Transverse colon (tissue), 4 donors: ENCODE data around the gene PPP4R2. TPM values are rescaled to one million over a fixed set of nuclear protein-coding genes. Genes with fewer than 3 reads are reported as not detected.

Experiments
- DNase-seq: peaks from one replicate; pipeline ENCODE4 v3.0.0-alpha.2; 2019
- H3K27ac ChIP-seq, 4 donors: fragments of 200-600 bp; sonication (generic); 2 replicates each; pipeline ENCODE4 v1.5.1; 2016 to 2018; ENCODE audit warnings: inconsistent platforms in 4 of 4
- H3K27me3 ChIP-seq: fragments of 200-600 bp; sonication (generic); 2 replicates; pipeline ENCODE4 v1.5.1; 2017; ENCODE audit warnings: inconsistent platforms
- H3K36me3 ChIP-seq, 4 donors: fragments of 200-600 bp; sonication (generic); 2 replicates each; pipeline ENCODE4 v1.5.1; 2017 to 2019; ENCODE audit warnings: inconsistent platforms in 4 of 4
- H3K4me1 ChIP-seq, 4 donors: fragments of 200-600 bp; sonication (generic); 2 replicates each; pipeline ENCODE4 v1.5.1; 2017 to 2020; ENCODE audit warnings: inconsistent platforms in 4 of 4
- H3K4me3 ChIP-seq, 4 donors: fragments of 200-600 bp; sonication (generic); 1 replicate in 1 of 4; 2 replicates in 3 of 4; pipeline versions ENCODE4 v1.5.1 to v1.6.1; 2017 to 2019; ENCODE audit warnings: inconsistent platforms in 4 of 4
- H3K9me3 ChIP-seq, 2 donors: fragments of 200-600 bp; sonication (generic); 2 replicates each; pipeline ENCODE4 v1.5.1; 2017 to 2019; ENCODE audit warnings: inconsistent platforms in 2 of 2
- EP300 ChIP-seq: sonication (generic); formaldehyde crosslinking; IDR thresholded peaks from one replicate; pipeline ENCODE4 v1.6.1; 2017; ENCODE audit warnings: antibody characterized with exemption, low read depth
- POLR2A ChIP-seq: fragments of 450-650 bp; IDR thresholded peaks from one replicate; pipeline ENCODE4 v1.6.1; 2016; ENCODE audit warnings: antibody characterized with exemption, mild to moderate bottlenecking, moderate library complexity
- POLR2AphosphoS5 ChIP-seq, 3 donors: sonication (generic); formaldehyde crosslinking; IDR thresholded peaks; one replicate each; pipeline ENCODE4 v1.6.1; 2016; ENCODE audit warnings: antibody characterized with exemption in 3 of 3
- WGBS, 2 donors: methylation state at CpG; one replicate each; pipeline ENCODE4 v1.1.5; 2018; ENCODE audit warnings: low coverage in 1 of 2; 5-methylcytosine and 5-hydroxymethylcytosine counted together
- in situ Hi-C, 4 donors: fragments of 200-750 bp; cut with MboI; loops; one replicate each; pipeline versions ENCODE4 v1.15.0 to v1.15.1; 2017; ENCODE audit warnings: low sequenced_read_pairs in 3 of 4, low pct_ligation_motif_present in 1 of 4, low pct_unique_long_range_greater_than_20kb in 1 of 4
- intact Hi-C: fragments of 100-400 bp; cut with DNase I; formaldehyde crosslinking; loops from one replicate; pipeline ENCODE4 v1.15.1; 2023; ENCODE audit warnings: low total_unique reads
- total RNA-seq, 4 donors: library from RNA; depleted of rRNA; stranded (reverse); fragments of >200 nt; gene quantifications; one replicate each; pipeline ENCODE4 v1.1.0, GENCODE V29; 2016
- TF ChIP-seq, protein P1 (sequence below), 5 experiments: fragments of 200-600 bp in 3 of 5; fragments of 450-650 bp in 2 of 5; sonication (generic) in 3 of 5; IDR thresholded peaks; 1 replicate in 2 of 5; 2 replicates in 3 of 5; pipeline ENCODE4 v1.5.1; 2016 to 2017; ENCODE audit warnings: antibody characterized with exemption in 5 of 5, inconsistent platforms in 3 of 5, mild to moderate bottlenecking in 2 of 5, moderate library complexity in 1 of 5

Gene PPP4R2
- total RNA-seq, 4 donors from 2014 or later: 14.5 to 55.6 (median 36.9) TPM

DNA sequence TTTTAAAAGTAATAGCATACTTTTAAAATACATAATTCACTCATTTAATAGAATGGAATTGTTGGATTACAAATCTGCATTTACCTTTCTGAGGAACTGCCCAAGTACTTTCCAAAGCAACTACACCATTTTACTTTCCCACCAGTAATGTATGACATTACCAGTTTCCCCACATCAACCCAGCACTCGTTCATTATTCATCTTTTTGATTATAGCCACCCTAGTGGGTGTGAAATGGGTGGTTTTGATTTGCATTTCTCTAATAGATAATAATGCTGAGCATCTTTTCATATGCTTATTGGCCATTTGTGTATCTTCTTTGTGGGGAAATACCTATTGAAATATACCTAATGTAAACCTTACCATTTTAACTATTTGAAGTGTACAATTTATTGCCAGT lies 46.8 kb downstream of the PPP4R2 start:
- TF ChIP-seq, protein P1, sequence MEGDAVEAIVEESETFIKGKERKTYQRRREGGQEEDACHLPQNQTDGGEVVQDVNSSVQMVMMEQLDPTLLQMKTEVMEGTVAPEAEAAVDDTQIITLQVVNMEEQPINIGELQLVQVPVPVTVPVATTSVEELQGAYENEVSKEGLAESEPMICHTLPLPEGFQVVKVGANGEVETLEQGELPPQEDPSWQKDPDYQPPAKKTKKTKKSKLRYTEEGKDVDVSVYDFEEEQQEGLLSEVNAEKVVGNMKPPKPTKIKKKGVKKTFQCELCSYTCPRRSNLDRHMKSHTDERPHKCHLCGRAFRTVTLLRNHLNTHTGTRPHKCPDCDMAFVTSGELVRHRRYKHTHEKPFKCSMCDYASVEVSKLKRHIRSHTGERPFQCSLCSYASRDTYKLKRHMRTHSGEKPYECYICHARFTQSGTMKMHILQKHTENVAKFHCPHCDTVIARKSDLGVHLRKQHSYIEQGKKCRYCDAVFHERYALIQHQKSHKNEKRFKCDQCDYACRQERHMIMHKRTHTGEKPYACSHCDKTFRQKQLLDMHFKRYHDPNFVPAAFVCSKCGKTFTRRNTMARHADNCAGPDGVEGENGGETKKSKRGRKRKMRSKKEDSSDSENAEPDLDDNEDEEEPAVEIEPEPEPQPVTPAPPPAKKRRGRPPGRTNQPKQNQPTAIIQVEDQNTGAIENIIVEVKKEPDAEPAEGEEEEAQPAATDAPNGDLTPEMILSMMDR (IDR thresholded peaks at IDR 0.05): no peak
- TF ChIP-seq POLR2A (no peak), EP300 (no peak), POLR2AphosphoS5 (IDR thresholded peaks at IDR 0.05) (no peak)
- peaks cover 0 to 6% (median 0%) of the 10 kb centered on the region in 4 donors for H3K36me3 ChIP-seq
- peaks cover 7 to 45% (median 15%) of the 10 kb centered on the region in 4 donors for H3K4me1 ChIP-seq
- WGBS, 2 donors: 68 to 78% methylated on average over 1 of the region's 1 CpG
- in situ Hi-C loops (no loop called here), intact Hi-C loops (no loop called here)
- no peaks in the 10 kb centered on the region for H3K9me3 ChIP-seq
- no peak for DNase-seq
- H3K27ac ChIP-seq: no peak overlapping the region
- no peak overlapping the region for H3K4me3 ChIP-seq
- H3K27me3 ChIP-seq: no peaks in the 10 kb centered on the region

DNA sequence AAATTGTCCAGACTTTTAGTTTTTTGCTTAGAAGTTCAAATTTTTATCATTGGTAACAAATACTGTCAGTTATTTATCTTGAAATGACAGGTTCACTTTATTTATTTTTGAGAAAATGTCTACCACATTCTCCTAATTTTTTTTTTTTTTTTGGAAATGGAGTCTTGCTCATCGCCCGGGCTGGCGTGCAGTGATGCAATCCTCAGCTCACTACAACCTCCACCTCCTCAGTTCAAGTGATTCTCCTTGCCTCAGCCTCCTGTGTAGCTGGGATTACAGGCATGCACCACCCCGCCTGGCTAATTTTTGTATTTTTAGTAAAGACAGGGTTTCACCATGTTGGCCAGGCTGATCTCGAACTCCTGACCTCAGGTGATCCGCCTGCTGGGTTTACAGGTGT lies 48.8 kb downstream of the PPP4R2 start:
- intact Hi-C loops: no loop called here
- no peaks in the 10 kb centered on the region for H3K27me3 ChIP-seq
- H3K9me3 ChIP-seq: no peaks in the 10 kb centered on the region
- H3K4me3 ChIP-seq: no peak overlapping the region
- no peak overlapping the region for H3K27ac ChIP-seq
- in situ Hi-C loops: no loop called here
- DNase-seq: no peak
- H3K36me3 ChIP-seq: peaks cover 0 to 10% (median 0%) of the 10 kb centered on the region in 4 donors
- WGBS, 2 donors: 70 to 89% methylated on average over 2 to 6 of the region's 6 CpGs
- H3K4me1 ChIP-seq: peaks cover 7 to 41% (median 19%) of the 10 kb centered on the region in 4 donors
- TF ChIP-seq POLR2A (no peak), EP300 (no peak), POLR2AphosphoS5 (IDR thresholded peaks at IDR 0.05) (no peak)
- TF ChIP-seq, protein P1 (IDR thresholded peaks at IDR 0.05): no peak

DNA sequence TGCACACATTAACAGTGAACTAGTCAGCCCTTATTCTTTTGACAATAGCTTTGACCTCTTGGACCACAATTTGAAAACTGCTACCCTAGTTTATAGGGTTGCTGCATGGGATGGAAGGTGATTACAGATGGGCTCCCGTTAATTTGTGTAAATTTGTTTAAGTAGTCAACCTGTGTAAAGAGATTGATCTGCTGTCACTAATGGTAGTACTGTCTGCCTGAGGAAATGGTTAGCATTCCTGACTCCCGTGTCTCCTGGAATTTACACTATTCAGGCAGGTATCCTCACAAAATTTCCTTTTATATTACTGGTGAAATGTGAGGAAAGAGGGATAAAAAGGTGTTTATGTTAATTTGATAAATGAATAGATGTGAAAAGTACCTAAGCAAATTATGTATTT lies 49.6 kb downstream of the PPP4R2 start:
- H3K4me1 ChIP-seq: peaks cover 7 to 41% (median 19%) of the 10 kb centered on the region in 4 donors
- 48 to 53% methylated on average over 2 of the region's 2 CpGs for WGBS, 2 donors
- no peak for TF ChIP-seq EP300
- TF ChIP-seq, protein P1 (IDR thresholded peaks at IDR 0.05): no peak
- TF ChIP-seq POLR2A: no peak
- TF ChIP-seq POLR2AphosphoS5 (IDR thresholded peaks at IDR 0.05): no peak
- H3K9me3 ChIP-seq: no peaks in the 10 kb centered on the region
- H3K4me3 ChIP-seq: no peak overlapping the region
- in situ Hi-C loops (no loop called here), intact Hi-C loops (no loop called here)
- no peak for DNase-seq
- H3K27ac ChIP-seq: no peak overlapping the region
- peaks cover 0 to 10% (median 0%) of the 10 kb centered on the region in 4 donors for H3K36me3 ChIP-seq
- H3K27me3 ChIP-seq: no peaks in the 10 kb centered on the region

DNA sequence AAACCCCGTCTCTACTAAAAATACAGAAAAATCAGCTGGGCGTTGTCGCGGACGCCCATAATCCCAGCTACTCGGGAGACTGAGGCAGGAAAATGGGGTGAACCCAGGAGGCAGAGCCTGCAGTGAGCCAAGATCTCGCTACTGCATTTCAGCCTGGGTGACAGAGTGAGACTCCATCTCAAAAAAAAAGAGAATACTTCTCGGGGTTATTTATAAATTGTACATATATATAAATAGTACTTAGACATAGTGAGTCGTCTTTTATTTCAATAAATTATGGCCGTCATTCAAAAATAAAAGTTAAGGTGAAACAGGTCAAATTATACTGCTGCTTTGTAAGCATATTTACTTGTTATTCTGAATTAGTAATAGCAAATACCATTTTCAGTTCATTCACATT lies 52.7 kb downstream of the PPP4R2 start:
- intact Hi-C loops: no loop called here
- H3K36me3 ChIP-seq: peaks cover 0 to 10% (median 0%) of the 10 kb centered on the region in 4 donors
- no peak overlapping the region for H3K27ac ChIP-seq
- DNase-seq: no peak
- TF ChIP-seq POLR2A: no peak
- TF ChIP-seq, protein P1 (IDR thresholded peaks at IDR 0.05): no peak
- no peak for TF ChIP-seq EP300
- no peak for TF ChIP-seq POLR2AphosphoS5 (IDR thresholded peaks at IDR 0.05)
- H3K4me1 ChIP-seq: peaks cover 10 to 52% (median 35%) of the 10 kb centered on the region in 4 donors
- no peaks in the 10 kb centered on the region for H3K27me3 ChIP-seq
- H3K9me3 ChIP-seq: no peaks in the 10 kb centered on the region
- 87 to 88% methylated on average over 5 to 10 of the region's 10 CpGs for WGBS, 2 donors
- in situ Hi-C loops: no loop called here
- H3K4me3 ChIP-seq: no peak overlapping the region
